Thoracic aorta (tissue), 2 donors: ENCODE measurements around the gene ZNF396. TPM values are rescaled to one million over a fixed set of nuclear protein-coding genes. Genes with fewer than 3 reads are reported as not detected.

ENCODE experiments used
- ATAC-seq: fragments of 150-250 bp; one replicate; pipeline ENCODE4 v1.8.0; 2017; ENCODE audit warnings: low read depth; ENCODE audit not compliant: insufficient number of reproducible peaks, low FRiP score
- DNase-seq: peaks from one replicate; pipeline ENCODE4 v3.0.0-alpha.2; 2020; ENCODE audit warnings: low spot score
- H3K27ac ChIP-seq, 2 donors: fragments of 200-600 bp; sonication (generic); 1 replicate in 1 of 2; 2 replicates in 1 of 2; pipeline ENCODE4 v1.5.1; 2016; ENCODE audit warnings: mild to moderate bottlenecking in 2 of 2, moderate library complexity in 2 of 2
- H3K27me3 ChIP-seq: fragments of 200-600 bp; sonication (generic); replicated peaks from 2 replicates; pipeline ENCODE4 v1.6.0; 2016; ENCODE audit warnings: mild to moderate bottlenecking; ENCODE audit not compliant: insufficient read depth
- H3K36me3 ChIP-seq: fragments of 200-600 bp; sonication (generic); one replicate; pipeline ENCODE4 v1.5.1; 2016
- H3K4me1 ChIP-seq, 2 donors: fragments of 200-600 bp; sonication (generic); 1 replicate in 1 of 2; 2 replicates in 1 of 2; pipeline versions ENCODE4 v1.5.1 to v1.6.0; 2016; ENCODE audit warnings: low read depth in 2 of 2, mild to moderate bottlenecking in 1 of 2; ENCODE audit not compliant: control insufficient read depth in 1 of 2
- H3K4me3 ChIP-seq: fragments of 200-600 bp; sonication (generic); 2 replicates; pipeline ENCODE4 v1.5.1; 2016; ENCODE audit warnings: mild to moderate bottlenecking
- H3K9me3 ChIP-seq: fragments of 200-600 bp; sonication (generic); 2 replicates; pipeline ENCODE4 v1.5.1; 2016
- CTCF ChIP-seq: fragments of 200-600 bp; sonication (generic); IDR thresholded peaks from one replicate; pipeline ENCODE4 v1.5.1; 2019; ENCODE audit warnings: antibody characterized with exemption
- total RNA-seq, 2 donors: library from RNA; depleted of rRNA; stranded (reverse); fragments of >200 nt; gene quantifications; one replicate each; pipeline versions ENCODE4 v1.1.0 to v1.2.3, GENCODE V29; 2016

Gene ZNF396
- total RNA-seq, 2 donors from 2014 or later: 0.95 to 4.1 TPM

GRCh38 chr18:35331367-35332087, 45.6 kb downstream of the ZNF396 start:
- no peak for DNase-seq
- no peak overlapping the region for H3K4me3 ChIP-seq
- no peak overlapping the region for H3K27ac ChIP-seq
- H3K4me1 ChIP-seq: peaks cover 7 to 9% of the 10 kb centered on the region in 2 donors
- no peaks in the 10 kb centered on the region for H3K9me3 ChIP-seq
- no peak for TF ChIP-seq CTCF
- H3K27me3 ChIP-seq: no peaks in the 10 kb centered on the region
- no peak for ATAC-seq
- H3K36me3 ChIP-seq: peaks cover 39% of the 10 kb centered on the region

GRCh38 chr18:35328868-35329267, 48.3 kb downstream of the ZNF396 start:
- ATAC-seq: no peak
- Histone ChIP-seq H3K36me3 (peaks cover 22% of the 10 kb centered on the region), H3K27ac (no peak overlapping the region), H3K4me1 (peaks cover 0 to 4% of the 10 kb centered on the region in 2 donors), H3K9me3 (no peaks in the 10 kb centered on the region), H3K4me3 (no peak overlapping the region), H3K27me3 (no peaks in the 10 kb centered on the region)
- no peak for DNase-seq
- no peak for TF ChIP-seq CTCF

GRCh38 chr18:35326695-35327387, 50.3 kb downstream of the ZNF396 start:
- H3K36me3 ChIP-seq: peaks cover 9% of the 10 kb centered on the region
- H3K4me3 ChIP-seq: no peak overlapping the region
- no peaks in the 10 kb centered on the region for H3K9me3 ChIP-seq
- TF ChIP-seq CTCF: no peak
- no peak overlapping the region for H3K27ac ChIP-seq
- ATAC-seq (no peak), DNase-seq (no peak)
- H3K27me3 ChIP-seq: no peaks in the 10 kb centered on the region
- no peaks in the 10 kb centered on the region for H3K4me1 ChIP-seq

GRCh38 chr18:35324926-35325655, 52.0 kb downstream of the ZNF396 start:
- H3K27me3 ChIP-seq: no peaks in the 10 kb centered on the region
- ATAC-seq: no peak
- no peaks in the 10 kb centered on the region for H3K36me3 ChIP-seq
- no peaks in the 10 kb centered on the region for H3K4me1 ChIP-seq
- H3K9me3 ChIP-seq: no peaks in the 10 kb centered on the region
- H3K4me3 ChIP-seq: no peak overlapping the region
- H3K27ac ChIP-seq: no peak overlapping the region
- DNase-seq: no peak
- no peak for TF ChIP-seq CTCF
